Heart left ventricle (tissue), 13 donors: ENCODE data around the gene FABP1.

ENCODE experiments used
- CTCF ChIP-seq, 12 donors: fragments of 200-600 bp; sonication (generic) in 4 of 12; IDR thresholded peaks; one replicate each; pipeline versions ENCODE4 v1.5.0 to v1.8.0; 2018 to 2022; ENCODE audit warnings: antibody characterized with exemption in 12 of 12, mild to moderate bottlenecking in 5 of 12
- POLR2A ChIP-seq, 2 donors: fragments of 450-650 bp; IDR thresholded peaks; one replicate each; pipeline ENCODE4 v1.6.1; 2017; ENCODE audit warnings: antibody characterized with exemption in 2 of 2, mild to moderate bottlenecking in 2 of 2, moderate library complexity in 2 of 2
- donor health status: ischemic (EF 13 %, LVEDD 7.1; RV severe dilation, severe dysfunction).
- donor health status: DM: no; HTN: yes; CAD: no.
- donor health status: DM: no; HTN: no; CAD: no.
- donor health status: ischemic (EF 25% LVEDD 6.9; RV normal size, moderate dysfunction).
- donor health status: ischemic (EF 25% LVEDD 5.7; RV mildly dilated, moderate dysfunction).
- donor health status: ischemic (EF 35%, LVEDD 5.7; RV mildly dilated, moderate dysfunction).
- donor health status: nonischemic (EF 11% LVEDD 7.7; RV severe dilation, severe dysfunction).
- donor health status: DM: yes; HTN: yes; CAD: no.
- donor health status: PGD.
- donor health status: ischemic (EF 29% LVEDD 5.4; RV normal size, mild dysfunction).
- donor health status: nonischemic (EF 23%, LVEDD 6.1; RV moderate dilation, normal function).

- peak; percentile 73 to 90 (median 86) for TF ChIP-seq CTCF (IDR thresholded peaks at IDR 0.05)
- TF ChIP-seq POLR2A (IDR thresholded peaks at IDR 0.05) = no peak
Observed at GRCh38 chr2:88159955-88160415, 32.1 kb upstream of the FABP1 start.
